ENCODE measurements around the gene PCDHB3. TPM values are rescaled to one million over a fixed set of nuclear protein-coding genes. Genes with fewer than 3 reads are reported as not detected.
"Not testable (repeated sequence)": the region's sequence is repeated elsewhere in the genome, so short reads cannot be mapped to it uniquely, and the experiment has no call there.

The PCDHB3 gene
- total RNA-seq, 4 donors from 2014 or later, result 1.4 to 4.4 (median 1.9) TPM

GRCh38 chr5:141121563-141121962 is 21.3 kb downstream of the PCDHB3 start, which contains the start of gene PCDHB4:
Gene PCDHB4, plus strand, starts transcription at chr5:141121818. Its CDS starts 181 bp downstream, at chr5:141121999.
- TF ChIP-seq CTCF (IDR thresholded peaks at IDR 0.05), result no peak
- no peak for DNase-seq (ENCODE audit: low spot score)
- ATAC-seq (ENCODE audit: low FRiP score), result no peak

GRCh38 chr5:141121985-141122384 is 21.7 kb downstream of the PCDHB3 start:
- DNase-seq (ENCODE audit: low spot score) (no peak), ATAC-seq (ENCODE audit: low FRiP score) (no peak)
- TF ChIP-seq CTCF (IDR thresholded peaks at IDR 0.05), result no peak

GRCh38 chr5:141123396-141124135 is 23.3 kb downstream of the PCDHB3 start:
- ATAC-seq (ENCODE audit: low FRiP score); DNase-seq (ENCODE audit: low spot score): not testable (repeated sequence)

GRCh38 chr5:141127305-141127704 is 27.0 kb downstream of the PCDHB3 start:
- ATAC-seq (ENCODE audit: low FRiP score) (no peak), DNase-seq (ENCODE audit: low spot score) (no peak)
- no peak for TF ChIP-seq CTCF (IDR thresholded peaks at IDR 0.05)

- TF ChIP-seq CTCF (IDR thresholded peaks at IDR 0.05), result no peak
- DNase-seq (ENCODE audit: low spot score) (no peak), ATAC-seq (ENCODE audit: low FRiP score) (no peak)
These were observed 34.9 kb downstream of the PCDHB3 start, which contains the start of gene PCDHB5 for GRCh38 chr5:141135030-141135717. Gene PCDHB5, plus strand, starts transcription at chr5:141135206. Its CDS starts 229 bp downstream, at chr5:141135435.

GRCh38 chr5:141135718-141136266 is 35.5 kb downstream of the PCDHB3 start:
- ATAC-seq (ENCODE audit: low FRiP score) (no peak), DNase-seq (ENCODE audit: low spot score) (no peak)
- TF ChIP-seq CTCF (IDR thresholded peaks at IDR 0.05), result no peak

- ATAC-seq (ENCODE audit: low FRiP score); DNase-seq (ENCODE audit: low spot score): not testable (repeated sequence)
These were observed 37.1 kb downstream of the PCDHB3 start for GRCh38 chr5:141137346-141137745.

All from omental fat pad (tissue), 4 donors.